ENCODE results near the gene NPAS3. TPM values are rescaled to one million over a fixed set of nuclear protein-coding genes. Genes with fewer than 3 reads are reported as not detected.

The NPAS3 gene
- total and polyA plus RNA-seq, 2 donors (not counting 3 experiments of a cell fraction or from before 2014, with no cell fraction given), result 0.10 to 0.13 TPM

- no peak overlapping the region for H3K4me3 ChIP-seq (replicated peaks in 1 of 3; ENCODE audit: insufficient read depth in 1 of 3, low read depth in 1 of 3, low read length in 3 of 3)
- H2AFZ ChIP-seq (ENCODE audit: low read depth, low read length), result no peak overlapping the region
- no peaks in the 10 kb centered on the region for H3K27me3 ChIP-seq (ENCODE audit: control insufficient read depth in 2 of 2, insufficient read depth in 2 of 2, low read length in 2 of 2)
- H3K4me1 ChIP-seq (ENCODE audit: control insufficient read depth, extremely low read depth, insufficient read depth, low read length), result no peaks in the 10 kb centered on the region
- FAIRE-seq (no peak), DNase-seq (ENCODE audit: low read depth, low spot score) (peak; percentile 2)
- H3K79me2 ChIP-seq (ENCODE audit: control insufficient read depth, insufficient read depth, low read length), result no peaks in the 10 kb centered on the region
- no peaks in the 10 kb centered on the region for H3K36me3 ChIP-seq (ENCODE audit: control insufficient read depth in 2 of 2, extremely low read depth in 1 of 2, insufficient read depth in 2 of 2, low read length in 2 of 2)
- intact Hi-C loops (cut with micrococcal nuclease) (no loop called here), dilution Hi-C loops (cut with MboI; ENCODE audit: extremely low pct_ligation_motif_present, low sequenced_read_pairs) (no loop called here)
- H4K20me1 ChIP-seq (replicated peaks; ENCODE audit: control insufficient read depth, extremely low read depth, insufficient read depth, low read length), result no peaks in the 10 kb centered on the region
- H3K9me3 ChIP-seq (replicated peaks; ENCODE audit: control insufficient read depth, insufficient read depth, low read length), result no peaks in the 10 kb centered on the region
- no peak overlapping the region for H3K9ac ChIP-seq (replicated peaks; ENCODE audit: extremely low read depth, insufficient read depth, low read length)
- H3K27ac ChIP-seq (ENCODE audit: insufficient read depth, low read depth, low read length), result no peak overlapping the region
- BruUV-seq (replicated peaks), result no TSS peak
- no peak overlapping the region for H3K4me2 ChIP-seq (ENCODE audit: insufficient read depth, low read length)
- CTCF ChIA-PET, result interaction anchor here (2.4 kb wide), 1 partner anchor 416 kb away, joined by 7 read pairs; no protein-coding TSS in a partner anchor
- TF ChIP-seq GATA2 (IDR thresholded peaks at IDR 0.05; ENCODE audit: insufficient read depth, insufficient read length, low read depth, low read length), result no peak
- H3K9me1 ChIP-seq (replicated peaks; ENCODE audit: control insufficient read depth, extremely low read depth, insufficient read depth, low read length), result no peaks in the 10 kb centered on the region
- POLR2A ChIA-PET, result no interaction called here
Observed at GRCh38 chr14:33376510-33376909, 437.8 kb downstream of the NPAS3 start.

GRCh38 chr14:33377596-33378390 is 439.1 kb downstream of the NPAS3 start:
- no peak overlapping the region for H3K4me2 ChIP-seq (ENCODE audit: insufficient read depth, low read length)
- H2AFZ ChIP-seq (ENCODE audit: low read depth, low read length), result no peak overlapping the region
- H3K27ac ChIP-seq (ENCODE audit: insufficient read depth, low read depth, low read length), result no peak overlapping the region
- no peak overlapping the region for H3K4me3 ChIP-seq (replicated peaks in 1 of 3; ENCODE audit: insufficient read depth in 1 of 3, low read depth in 1 of 3, low read length in 3 of 3)
- no peaks in the 10 kb centered on the region for H3K9me3 ChIP-seq (replicated peaks; ENCODE audit: control insufficient read depth, insufficient read depth, low read length)
- dilution Hi-C loops (cut with MboI; ENCODE audit: extremely low pct_ligation_motif_present, low sequenced_read_pairs), result no loop called here
- CTCF ChIA-PET, result no interaction called here
- no peaks in the 10 kb centered on the region for H3K36me3 ChIP-seq (ENCODE audit: control insufficient read depth in 2 of 2, extremely low read depth in 1 of 2, insufficient read depth in 2 of 2, low read length in 2 of 2)
- no peaks in the 10 kb centered on the region for H3K27me3 ChIP-seq (ENCODE audit: control insufficient read depth in 2 of 2, insufficient read depth in 2 of 2, low read length in 2 of 2)
- H3K79me2 ChIP-seq (ENCODE audit: control insufficient read depth, insufficient read depth, low read length), result no peaks in the 10 kb centered on the region
- POLR2A ChIA-PET, result no interaction called here
- no peak for DNase-seq (ENCODE audit: low read depth, low spot score)
- no peaks in the 10 kb centered on the region for H4K20me1 ChIP-seq (replicated peaks; ENCODE audit: control insufficient read depth, extremely low read depth, insufficient read depth, low read length)
- TF ChIP-seq POLR2AphosphoS5 (IDR thresholded peaks at IDR 0.05; ENCODE audit: insufficient read depth, low read depth, low read length) (no peak), EZH2 (IDR thresholded peaks at IDR 0.05; ENCODE audit: borderline replicate concordance, low read depth, low read length, severe bottlenecking) (no peak), POLR2A (IDR thresholded peaks at IDR 0.05; ENCODE audit: low read depth, low read length) (no peak)
- no TSS peak for BruUV-seq (replicated peaks)
- no peak overlapping the region for H3K9ac ChIP-seq (replicated peaks; ENCODE audit: extremely low read depth, insufficient read depth, low read length)
- no peak for FAIRE-seq
- no peaks in the 10 kb centered on the region for H3K9me1 ChIP-seq (replicated peaks; ENCODE audit: control insufficient read depth, extremely low read depth, insufficient read depth, low read length)
- intact Hi-C loops (cut with micrococcal nuclease), result no loop called here
- no peaks in the 10 kb centered on the region for H3K4me1 ChIP-seq (ENCODE audit: control insufficient read depth, extremely low read depth, insufficient read depth, low read length)

Data from endothelial cell of umbilical vein (primary cell).